HPDE6-E6E7 (cell line): ENCODE data around the gene SHANK2.

Experiments
- DNase-seq: peaks from one replicate; pipeline ENCODE4 v3.0.0; 2011; ENCODE audit warnings: missing footprints; ENCODE audit errors: extremely low spot score

The SHANK2 gene

DNA sequence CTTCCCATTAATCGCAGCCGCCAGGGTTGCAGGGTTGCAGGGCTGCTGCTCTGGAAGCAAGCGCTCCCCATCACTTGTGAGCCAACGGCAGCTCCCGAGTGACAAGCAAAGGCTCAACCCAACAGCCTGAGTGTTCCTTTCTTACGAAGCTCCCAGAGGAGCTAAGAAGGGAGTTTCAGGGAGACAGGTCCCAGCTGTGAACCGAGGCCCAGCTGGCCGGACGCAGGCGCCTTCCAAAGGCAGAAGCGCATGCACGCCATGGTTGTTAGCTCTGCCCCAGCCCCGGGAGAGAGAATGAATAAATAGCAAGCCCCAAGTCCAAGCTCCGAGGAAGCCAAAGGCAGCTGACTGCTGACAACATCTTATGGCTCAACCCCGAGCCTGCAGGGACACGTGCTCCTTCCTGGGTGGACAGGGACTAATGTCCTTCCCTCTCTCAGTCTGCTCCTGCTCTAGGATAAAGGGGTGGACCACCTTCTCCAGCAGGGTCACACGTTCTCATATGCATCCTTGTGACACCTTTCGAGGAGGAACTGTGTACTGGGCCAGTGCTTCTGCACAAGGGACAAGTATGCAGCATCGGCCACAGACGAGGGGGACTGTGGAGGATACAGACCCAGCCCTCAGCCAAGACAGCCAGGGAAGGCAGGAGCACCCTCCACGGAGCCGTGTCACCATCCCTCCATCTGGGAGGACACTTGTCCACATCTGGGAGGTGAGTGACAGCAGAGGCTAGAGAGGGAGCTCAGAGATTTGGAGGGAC lies 29.9 kb downstream of the SHANK2 start:
- DNase-seq, result no peak

GRCh38 chr11:71221821-71222220 lies 30.6 kb downstream of the SHANK2 start:
- no peak for DNase-seq

- no peak for DNase-seq
Measured at GRCh38 chr11:71221201-71221600, 31.2 kb downstream of the SHANK2 start.

GRCh38 chr11:71218789-71219499 lies 33.4 kb downstream of the SHANK2 start:
- no peak for DNase-seq

DNA sequence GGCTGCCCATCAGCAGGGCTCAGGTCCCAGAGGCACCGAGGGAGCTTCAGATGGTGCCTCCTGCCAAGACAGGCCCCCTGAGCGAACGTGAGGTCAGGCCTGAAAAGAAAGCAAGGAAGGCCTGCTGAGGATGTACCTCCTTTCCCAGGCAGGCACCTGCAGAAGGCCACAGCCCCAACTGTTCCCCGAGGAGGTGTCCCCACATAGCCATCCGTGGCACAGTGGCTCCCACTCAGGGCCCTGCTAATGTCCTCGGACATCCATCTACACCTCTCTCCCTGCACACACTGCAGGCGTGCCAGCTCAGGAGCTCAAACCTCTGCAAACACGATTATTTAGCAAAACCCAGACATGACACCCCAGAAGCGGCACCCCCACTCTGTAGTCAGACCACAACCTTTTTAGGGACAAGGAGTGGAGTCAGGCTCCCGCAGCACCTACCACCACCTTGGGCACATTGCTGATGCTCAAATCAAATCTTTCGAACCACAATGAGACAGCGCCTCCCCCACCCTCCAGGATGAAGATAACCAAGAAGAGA lies 36.9 kb downstream of the SHANK2 start:
- no peak for DNase-seq

GRCh38 chr11:71214553-71215424 lies 37.6 kb downstream of the SHANK2 start:
- DNase-seq, result no peak

GRCh38 chr11:71213696-71214552 lies 38.5 kb downstream of the SHANK2 start:
- DNase-seq, result no peak

DNA sequence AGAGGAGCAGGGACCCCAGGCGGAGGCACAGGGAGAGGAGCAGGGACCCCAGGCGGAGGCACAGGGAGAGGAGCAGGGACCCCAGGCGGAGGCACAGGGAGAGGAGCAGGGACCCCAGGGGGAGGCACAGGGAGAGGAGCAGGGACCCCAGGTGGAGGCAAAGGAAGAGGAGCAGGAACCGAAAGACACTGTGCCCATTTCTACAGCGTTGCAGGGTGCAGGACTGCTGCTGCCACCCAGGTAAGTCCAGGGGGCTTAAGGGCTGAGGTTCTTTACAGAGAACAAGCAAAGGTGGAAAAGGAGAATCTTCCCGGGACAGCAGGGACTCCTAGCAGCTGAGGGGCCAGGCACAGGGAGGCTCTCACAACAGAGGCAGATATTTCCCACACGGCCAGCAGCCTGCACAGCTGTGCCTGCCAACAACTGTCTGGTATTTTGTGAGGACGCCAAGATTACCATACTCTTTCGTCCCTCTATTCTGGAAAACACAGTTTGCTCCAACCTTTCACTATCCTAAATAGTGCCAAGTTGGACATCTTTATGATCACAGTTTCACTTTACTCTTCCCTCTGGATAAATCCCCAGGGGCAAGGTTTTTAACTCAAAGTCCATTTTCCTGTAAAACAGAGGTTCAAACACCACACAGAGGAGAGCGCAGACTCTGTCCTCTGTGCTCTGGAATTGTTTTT lies 39.4 kb downstream of the SHANK2 start:
- no peak for DNase-seq

GRCh38 chr11:71211631-71212030 lies 40.7 kb downstream of the SHANK2 start:
- DNase-seq, result no peak

- no peak for DNase-seq
Measured at GRCh38 chr11:71210861-71211260, 41.5 kb downstream of the SHANK2 start.

- no peak for DNase-seq
Measured at GRCh38 chr11:71209656-71210055, 42.7 kb downstream of the SHANK2 start.

DNA sequence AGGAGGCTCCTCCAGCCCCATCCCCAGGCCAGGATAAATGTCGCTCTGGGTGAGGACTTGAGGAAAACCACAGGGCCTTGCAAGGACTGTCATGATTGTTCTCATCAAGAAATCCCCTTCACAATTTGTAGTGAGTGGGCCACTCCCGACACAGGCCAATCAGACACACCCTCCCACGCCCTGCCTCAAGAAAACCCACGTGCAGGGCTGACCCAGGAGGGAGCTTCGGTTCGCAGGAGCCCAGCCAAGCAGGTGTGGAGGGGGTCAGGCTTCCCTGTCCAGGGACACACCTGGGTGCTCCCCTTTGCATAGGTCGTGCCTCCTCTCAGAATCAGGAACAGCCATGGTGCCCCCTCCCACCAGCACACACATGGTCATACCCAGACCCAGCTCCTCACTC lies 43.2 kb downstream of the SHANK2 start:
- DNase-seq, result no peak

GRCh38 chr11:71208011-71208774 lies 44.2 kb downstream of the SHANK2 start:
- DNase-seq, result no peak

DNA sequence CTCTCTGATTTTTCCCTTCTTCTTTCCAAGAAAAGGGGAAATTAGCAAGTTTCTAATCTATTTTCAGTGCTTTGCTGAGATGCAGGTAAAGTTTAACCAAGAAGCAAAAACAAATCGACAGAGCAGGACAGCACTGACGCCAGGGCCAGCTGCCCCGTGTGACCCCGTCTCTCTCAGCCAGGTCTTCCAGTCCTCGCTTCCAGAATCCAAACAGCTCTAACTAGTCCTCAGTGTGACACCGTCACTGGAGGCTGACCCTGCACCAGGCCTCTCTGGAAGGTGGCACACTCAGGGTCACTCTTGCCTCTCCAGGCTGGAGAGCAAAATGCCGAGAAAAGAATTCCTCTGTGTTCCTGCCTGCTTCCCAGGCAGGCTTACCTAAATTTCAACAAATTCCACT lies 44.8 kb downstream of the SHANK2 start:
- DNase-seq, result no peak

- DNase-seq, result no peak
Measured at GRCh38 chr11:71206186-71206585, 46.2 kb downstream of the SHANK2 start.

GRCh38 chr11:71204748-71205664 lies 47.4 kb downstream of the SHANK2 start:
- no peak for DNase-seq

DNA sequence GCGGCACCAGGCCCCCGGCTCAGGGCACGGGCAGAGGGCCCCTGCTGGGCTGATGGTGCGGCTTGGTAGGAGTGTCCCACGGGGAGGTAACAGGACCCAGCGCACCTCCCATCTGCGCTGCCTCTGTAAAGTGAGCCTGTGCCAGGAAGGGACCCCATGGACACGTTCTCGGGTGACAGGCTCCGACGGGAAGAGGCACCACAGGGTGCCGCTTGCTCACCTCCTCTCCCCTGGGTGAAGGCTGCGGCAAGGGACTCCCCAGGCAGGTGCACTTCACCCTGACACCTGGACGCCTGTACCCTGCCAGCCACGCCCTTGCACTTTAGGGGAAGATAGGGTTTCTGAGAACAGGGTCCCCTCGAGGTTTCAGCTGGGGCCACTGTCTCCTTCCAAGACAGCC lies 48.1 kb downstream of the SHANK2 start:
- DNase-seq, result no peak

DNA sequence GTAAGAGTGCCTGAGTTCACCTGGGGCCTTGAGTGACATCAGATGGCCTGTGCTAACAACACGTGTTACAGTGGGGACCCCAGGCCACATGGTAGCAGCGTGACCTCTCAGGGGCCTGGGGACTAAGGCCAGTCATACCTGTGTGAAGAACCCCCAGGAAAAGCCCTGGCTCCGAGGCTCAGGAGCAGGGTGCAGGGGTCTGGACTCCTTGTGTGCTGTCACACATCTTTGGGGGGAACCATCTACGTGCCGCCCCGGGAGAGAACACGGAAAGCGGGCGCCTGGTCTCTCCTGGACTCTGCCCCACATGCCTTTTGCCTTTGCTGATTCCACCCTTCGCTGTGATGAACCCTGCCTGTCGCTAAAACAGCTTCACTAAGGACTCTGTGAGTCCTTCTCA lies 48.7 kb downstream of the SHANK2 start:
- no peak for DNase-seq

DNA sequence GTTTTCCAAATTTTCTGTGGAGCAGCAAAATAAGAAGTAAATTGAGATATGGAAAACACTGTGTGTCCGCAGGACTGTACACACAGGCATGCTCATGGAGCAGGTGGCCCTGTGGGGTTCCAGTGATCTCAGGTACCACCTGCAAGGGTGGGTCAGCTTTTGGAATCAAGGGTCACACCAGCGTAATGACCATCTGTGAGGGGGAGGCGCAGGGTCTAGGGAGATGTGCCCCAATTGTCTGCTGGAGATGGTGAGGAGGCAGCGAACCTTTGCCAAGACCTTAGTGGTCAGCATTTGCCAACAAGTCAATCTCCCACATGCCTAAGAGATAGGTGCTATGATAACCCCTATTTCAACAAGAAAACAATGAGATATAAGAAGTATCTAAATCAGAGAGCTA lies 49.4 kb downstream of the SHANK2 start:
- no peak for DNase-seq
